ENCODE data around the gene ANXA4.
A peak's percentile ranks its signal among the peaks of the same experiment; 100 is the strongest.
"Not testable (repeated sequence)": the region's sequence is repeated elsewhere in the genome, so short reads cannot be mapped to it uniquely, and the experiment has no call there.

The ANXA4 gene

DNA sequence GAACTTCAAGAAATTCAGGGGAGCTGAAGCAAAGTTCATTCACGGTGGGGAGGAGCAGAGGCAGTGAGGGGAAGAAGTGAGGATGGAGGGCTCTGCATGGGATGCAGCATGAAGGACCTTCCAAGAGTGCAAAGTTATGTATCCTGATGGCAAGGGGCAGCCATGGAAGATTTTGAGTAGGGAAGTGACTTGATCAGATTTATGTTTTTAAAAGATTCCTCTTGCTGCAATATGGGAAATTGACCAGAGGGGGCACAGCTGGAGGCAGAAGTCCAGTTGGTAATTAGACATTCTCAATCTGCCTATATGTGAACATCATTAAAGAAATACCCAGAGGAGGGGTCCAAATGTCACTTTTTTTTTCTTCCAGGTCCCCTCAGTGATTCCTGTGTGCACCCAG, 21.5 kb upstream of the ANXA4 start:
- no peak for DNase-seq (ENCODE audit: low read depth in 2 of 2)

GRCh38 chr2:69721022-69721421, 20.9 kb upstream of the ANXA4 start:
- DNase-seq (ENCODE audit: low read depth in 2 of 2): no peak

- no peak for DNase-seq (ENCODE audit: low read depth in 2 of 2)
Observed at GRCh38 chr2:69723791-69724190, 18.1 kb upstream of the ANXA4 start.

GRCh38 chr2:69724540-69725159, 17.3 kb upstream of the ANXA4 start:
- DNase-seq (ENCODE audit: low read depth in 2 of 2): peak; percentile 85 to 93

GRCh38 chr2:69725706-69726360, 16.1 kb upstream of the ANXA4 start:
- no peak for DNase-seq (ENCODE audit: low read depth in 2 of 2)

- DNase-seq (ENCODE audit: low read depth in 2 of 2): no peak
Observed at GRCh38 chr2:69729266-69729665, 12.7 kb upstream of the ANXA4 start.

GRCh38 chr2:69729781-69730180, 12.2 kb upstream of the ANXA4 start:
- DNase-seq (ENCODE audit: low read depth in 2 of 2): no peak

GRCh38 chr2:69731147-69731970, 10.6 kb upstream of the ANXA4 start:
- no peak for DNase-seq (ENCODE audit: low read depth in 2 of 2)

DNA sequence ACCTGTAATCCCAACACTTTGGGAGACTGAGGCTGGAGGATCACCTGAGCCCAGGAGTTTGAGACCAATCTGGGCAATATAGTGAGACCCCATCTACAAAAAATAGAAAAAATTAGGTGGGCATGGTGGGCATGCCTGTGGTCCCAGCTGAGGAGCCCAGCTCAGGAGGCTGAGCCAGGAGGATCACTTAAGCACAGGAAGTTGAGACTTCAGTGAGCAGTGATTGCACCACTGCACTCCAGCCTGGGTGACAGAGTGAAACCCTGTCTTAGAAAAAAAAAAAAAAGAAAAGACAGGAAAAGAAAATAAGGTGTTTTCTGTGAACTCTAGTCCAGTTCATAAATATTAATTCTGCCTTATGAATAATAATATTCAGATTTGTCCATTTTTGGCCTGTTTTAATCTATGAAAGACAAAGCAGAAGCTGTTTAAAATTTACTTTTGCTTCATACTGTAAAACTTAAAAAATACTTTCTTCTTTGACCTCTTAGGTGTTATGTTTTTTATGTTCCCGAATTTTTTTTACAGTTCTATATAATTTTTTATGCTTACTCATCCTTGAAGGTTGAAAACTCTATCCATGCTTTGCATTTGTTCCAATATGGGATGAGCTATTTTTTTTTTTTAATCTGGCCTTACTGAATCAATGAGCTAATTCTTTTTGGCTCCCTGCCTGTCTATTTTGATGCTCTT, 8.4 kb upstream of the ANXA4 start:
- no peak for DNase-seq (ENCODE audit: low read depth in 2 of 2)

DNA sequence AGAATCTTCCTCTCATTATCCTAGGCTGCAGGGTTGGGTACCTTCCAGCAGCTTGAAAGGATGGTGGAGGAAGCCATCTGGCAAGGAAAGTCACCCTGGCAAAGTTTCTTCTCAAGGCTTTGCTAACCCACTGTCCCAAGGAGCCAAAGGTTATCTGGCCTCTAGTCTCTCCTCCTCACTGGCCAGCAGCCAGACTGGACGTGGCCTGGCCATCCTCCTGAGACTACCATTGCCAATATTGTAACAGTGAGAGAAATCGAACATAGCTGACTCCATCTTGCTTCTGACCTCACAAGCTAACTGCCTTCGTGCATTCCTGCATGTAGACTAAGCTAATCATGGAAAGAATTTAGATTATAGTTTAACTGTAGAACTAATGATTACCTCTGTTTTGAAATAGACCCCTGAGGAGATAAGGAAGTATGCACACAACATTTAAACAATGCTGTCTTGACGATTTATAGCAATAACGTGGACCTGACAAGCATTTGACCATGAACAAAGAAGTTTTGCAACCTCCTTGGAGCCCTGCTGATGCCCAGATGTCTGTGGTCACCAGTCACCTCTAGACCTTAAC, 7.8 kb upstream of the ANXA4 start:
- no peak for DNase-seq (ENCODE audit: low read depth in 2 of 2)

DNA sequence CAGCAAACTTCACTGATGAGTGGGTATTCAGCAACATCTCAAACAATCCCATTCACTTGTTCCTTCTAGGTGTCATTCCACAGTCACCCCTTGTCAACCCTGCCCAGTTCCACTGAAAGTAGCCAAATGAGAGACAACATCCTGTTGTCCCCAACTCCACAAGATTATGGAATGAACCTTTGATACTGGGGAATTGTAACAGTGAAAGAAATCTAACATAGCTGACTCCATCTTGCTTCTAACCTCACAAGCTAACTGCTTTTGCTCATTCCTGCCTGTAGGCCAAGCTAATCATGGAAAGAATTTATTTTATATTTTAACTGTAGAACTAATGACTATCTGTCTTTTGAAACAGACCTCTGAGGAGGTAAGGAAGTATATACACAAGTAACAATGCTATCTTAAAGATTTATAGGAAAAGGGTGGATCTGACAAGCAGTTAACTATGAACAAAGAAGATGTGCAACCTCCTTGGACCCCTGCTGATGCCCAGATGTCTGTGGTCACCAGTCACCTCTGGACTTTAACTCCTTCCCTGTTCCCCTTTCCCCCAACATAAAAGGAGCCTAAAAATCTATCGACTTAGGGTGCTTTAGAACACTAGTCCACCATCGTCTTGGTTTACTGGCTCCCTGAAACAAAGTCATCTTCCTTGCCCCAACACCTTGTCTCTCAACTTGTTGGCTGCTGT, 6.9 kb upstream of the ANXA4 start:
- DNase-seq (ENCODE audit: low read depth in 2 of 2): no peak

- DNase-seq (ENCODE audit: low read depth in 2 of 2): no peak
Observed at GRCh38 chr2:69735686-69736085, 6.2 kb upstream of the ANXA4 start.

GRCh38 chr2:69738149-69738548, 3.8 kb upstream of the ANXA4 start:
- not testable (repeated sequence) for DNase-seq (ENCODE audit: low read depth in 2 of 2)

- no peak for DNase-seq (ENCODE audit: low read depth in 2 of 2)
Observed at GRCh38 chr2:69740502-69740951, 1.4 kb upstream of the ANXA4 start.

DNA sequence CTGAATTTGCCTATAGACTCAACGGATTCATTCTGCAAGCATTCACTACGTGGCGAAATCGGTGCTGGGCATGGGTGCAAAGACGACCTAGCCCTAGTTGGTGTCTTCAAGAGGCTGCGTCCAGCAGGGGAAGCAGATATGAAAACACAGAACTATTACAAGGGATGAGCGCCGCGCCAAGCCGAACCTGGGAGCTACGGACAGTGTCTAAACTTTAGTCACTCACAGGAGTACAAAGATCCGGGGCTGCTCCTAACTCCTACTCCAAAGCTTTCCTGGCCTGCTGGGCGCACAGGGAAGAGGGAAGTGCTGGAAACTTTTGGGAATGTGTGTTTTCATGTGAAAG, 732 bp upstream of the ANXA4 start:
- peak; percentile 5 to 28 for DNase-seq (ENCODE audit: low read depth in 2 of 2)

DNA sequence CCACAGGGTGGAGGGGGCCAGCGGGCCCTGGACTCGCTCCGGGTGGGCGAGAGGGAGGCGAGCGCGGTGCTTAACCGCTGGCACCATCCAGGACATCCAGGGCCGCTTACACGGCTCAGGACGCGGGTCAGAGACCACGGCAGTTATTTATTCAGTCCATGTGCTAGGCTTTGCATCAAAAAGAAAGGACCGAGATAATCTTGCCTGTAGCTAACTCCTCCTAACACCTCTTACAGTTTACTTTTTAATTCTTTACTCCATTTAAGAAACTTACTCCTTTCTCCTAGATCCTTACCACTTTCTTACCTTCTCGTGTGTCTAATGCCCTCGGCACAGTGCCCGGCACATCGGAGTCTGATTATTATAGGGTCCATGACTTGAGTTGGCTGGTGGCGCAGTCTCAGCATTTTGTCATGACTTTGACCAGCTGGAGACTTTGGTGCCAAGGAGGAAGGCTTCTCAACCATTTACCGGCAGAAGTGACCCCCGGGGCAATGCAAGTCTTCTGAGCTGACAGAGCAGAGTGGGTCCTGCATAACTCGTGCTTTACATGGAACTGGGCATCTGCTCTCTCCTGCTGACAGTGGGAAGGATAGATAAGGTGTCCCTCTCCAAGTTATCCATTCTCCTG, 503 bp downstream of the ANXA4 start:
- no peak for DNase-seq (ENCODE audit: low read depth in 2 of 2)

GRCh38 chr2:69743847-69744264, 1.9 kb downstream of the ANXA4 start:
- no peak for DNase-seq (ENCODE audit: low read depth in 2 of 2)

- no peak for DNase-seq (ENCODE audit: low read depth in 2 of 2)
Observed at GRCh38 chr2:69744456-69744855, 2.5 kb downstream of the ANXA4 start.

- DNase-seq (ENCODE audit: low read depth in 2 of 2): no peak
Observed at GRCh38 chr2:69745035-69745434, 3.1 kb downstream of the ANXA4 start.

GRCh38 chr2:69750246-69750645, 8.3 kb downstream of the ANXA4 start:
- no peak for DNase-seq (ENCODE audit: low read depth in 2 of 2)

Measured in activated CD4-positive, alpha-beta T cell treated with anti-CD3 and anti-CD28 coated beads for 24 hours (primary cell).